Neural progenitor cell (in vitro differentiated cells): ENCODE measurements around the gene RPS16. TPM values are rescaled to one million over a fixed set of nuclear protein-coding genes. Genes with fewer than 3 reads are reported as not detected.

Experiments used
- DNase-seq: peaks from one replicate; pipeline ENCODE4 v3.0.0-alpha.2; 2016; ENCODE audit warnings: low spot score
- H2AFZ ChIP-seq: fragments of 200-600 bp; sonication (generic); replicated peaks from 2 replicates; pipeline ENCODE4 v1.6.1; 2016; ENCODE audit warnings: antibody characterized with exemption
- H3F3A ChIP-seq: fragments of 200-600 bp; sonication (generic); 2 replicates; pipeline ENCODE4 v1.6.1; 2016; ENCODE audit warnings: antibody characterized with exemption, low read depth
- H3K27ac ChIP-seq: fragments of 200-600 bp; sonication (generic); 2 replicates; pipeline ENCODE4 v1.5.1; 2016; ENCODE audit warnings: mild to moderate bottlenecking
- H3K27me3 ChIP-seq: fragments of 200-600 bp; sonication (generic); 2 replicates; pipeline ENCODE4 v1.6.1; 2016; ENCODE audit warnings: mild to moderate bottlenecking, moderate library complexity
- H3K36me3 ChIP-seq: fragments of 200-600 bp; sonication (generic); 2 replicates; pipeline ENCODE4 v1.5.1; 2016
- H3K4me1 ChIP-seq: fragments of 200-600 bp; sonication (generic); 2 replicates; pipeline ENCODE4 v1.6.1; 2016; ENCODE audit warnings: mixed run types
- H3K4me2 ChIP-seq: fragments of 200-600 bp; sonication (generic); 2 replicates; pipeline ENCODE4 v1.6.1; 2016
- H3K4me3 ChIP-seq: fragments of 200-600 bp; sonication (generic); 2 replicates; pipeline ENCODE4 v1.5.1; 2016
- H3K79me2 ChIP-seq: fragments of 200-600 bp; sonication (generic); 2 replicates; pipeline ENCODE4 v1.6.1; 2016; ENCODE audit warnings: low read depth
- H3K9ac ChIP-seq: fragments of 200-600 bp; sonication (generic); 2 replicates; pipeline ENCODE4 v1.6.1; 2016
- H3K9me3 ChIP-seq: fragments of 200-600 bp; sonication (generic); 2 replicates; pipeline ENCODE4 v1.5.1; 2016; ENCODE audit warnings: low read depth
- H4K20me1 ChIP-seq: fragments of 200-600 bp; sonication (generic); 2 replicates; pipeline ENCODE4 v1.6.1; 2016; ENCODE audit warnings: low read depth
- H3K27ac Mint-ChIP-seq: 3 replicates; pipeline ENCODE4 v1.8.0; 2021; ENCODE audit warnings: mixed read lengths
- H3K27me3 Mint-ChIP-seq: 2 replicates; pipeline ENCODE4 v1.8.0; 2022; ENCODE audit warnings: low read depth, mild to moderate bottlenecking, inconsistent platforms, moderate library complexity, mixed read lengths; ENCODE audit not compliant: insufficient read depth
- H3K36me3 Mint-ChIP-seq: 3 replicates; pipeline ENCODE4 v1.8.0; 2021; ENCODE audit warnings: mixed read lengths
- H3K4me1 Mint-ChIP-seq: 3 replicates; pipeline ENCODE4 v1.8.0; 2021; ENCODE audit warnings: mixed read lengths
- H3K4me3 Mint-ChIP-seq: 3 replicates; pipeline ENCODE4 v1.8.0; 2021; ENCODE audit warnings: mild to moderate bottlenecking, moderate library complexity, mixed read lengths
- H3K9me3 Mint-ChIP-seq: 3 replicates; pipeline ENCODE4 v1.8.0; 2020; ENCODE audit warnings: mixed read lengths
- EZH2 ChIP-seq: fragments of 200-600 bp; sonication (generic); IDR thresholded peaks from 2 replicates; pipeline ENCODE4 v1.6.1; 2017; ENCODE audit warnings: antibody characterized with exemption, mild to moderate bottlenecking, moderate library complexity
- EZH2phosphoT487 ChIP-seq: fragments of 200-600 bp; sonication (generic); IDR thresholded peaks from 2 replicates; pipeline ENCODE4 v1.6.1; 2017; ENCODE audit warnings: antibody characterized with exemption
- total RNA-seq: library from RNA; depleted of rRNA; stranded (reverse); fragments of >200 nt; gene quantifications from 2 replicates; pipeline ENCODE4 v1.2.3, GENCODE V29; 2015; ENCODE audit warnings: low replicate concordance
- TF ChIP-seq, protein P1 (sequence below): fragments of 200-600 bp; sonication (generic); IDR thresholded peaks from 2 replicates; pipeline ENCODE4 v1.5.1; 2017; ENCODE audit warnings: antibody characterized with exemption, mild to moderate bottlenecking

The RPS16 gene
- total RNA-seq, 1 donor from 2014 or later, result 94.8 TPM

DNA sequence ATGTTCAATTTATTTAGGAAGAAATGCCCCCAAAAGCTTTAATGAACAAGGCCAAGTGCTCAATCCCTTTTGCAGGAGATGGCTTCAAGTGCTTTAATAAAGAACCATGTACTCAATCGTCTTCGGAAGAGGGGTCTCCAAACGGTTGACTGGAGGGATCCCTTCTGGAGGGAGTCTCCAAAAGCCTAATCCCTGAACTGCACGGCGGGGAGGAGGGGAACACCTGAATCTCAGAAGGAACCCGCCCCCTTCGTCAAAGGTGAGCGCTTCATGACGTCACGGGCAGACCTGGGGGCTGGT is 45.3 kb downstream of the RPS16 start:
- Histone ChIP-seq H3K9me3 (no peaks in the 10 kb centered on the region), H3K4me3 (peak overlapping the region; percentile 98), H2AFZ (peak overlapping the region; percentile 70), H3K79me2 (peaks cover 32% of the 10 kb centered on the region), H3K4me2 (peak overlapping the region; percentile 82), H3F3A (peaks cover 32% of the 10 kb centered on the region), H3K27ac (no peak overlapping the region), H3K4me1 (peaks cover 5% of the 10 kb centered on the region), H3K27me3 (no peaks in the 10 kb centered on the region), H4K20me1 (peaks cover 14% of the 10 kb centered on the region), H3K9ac (peak overlapping the region; percentile 72), H3K36me3 (no peaks in the 10 kb centered on the region)
- H3K9me3 Mint-ChIP-seq, result no peaks in the 10 kb centered on the region
- peaks cover 8% of the 10 kb centered on the region for H3K27me3 Mint-ChIP-seq
- peaks cover 16% of the 10 kb centered on the region for H3K4me1 Mint-ChIP-seq
- H3K36me3 Mint-ChIP-seq, result peaks cover 30% of the 10 kb centered on the region
- TF ChIP-seq, protein P1, sequence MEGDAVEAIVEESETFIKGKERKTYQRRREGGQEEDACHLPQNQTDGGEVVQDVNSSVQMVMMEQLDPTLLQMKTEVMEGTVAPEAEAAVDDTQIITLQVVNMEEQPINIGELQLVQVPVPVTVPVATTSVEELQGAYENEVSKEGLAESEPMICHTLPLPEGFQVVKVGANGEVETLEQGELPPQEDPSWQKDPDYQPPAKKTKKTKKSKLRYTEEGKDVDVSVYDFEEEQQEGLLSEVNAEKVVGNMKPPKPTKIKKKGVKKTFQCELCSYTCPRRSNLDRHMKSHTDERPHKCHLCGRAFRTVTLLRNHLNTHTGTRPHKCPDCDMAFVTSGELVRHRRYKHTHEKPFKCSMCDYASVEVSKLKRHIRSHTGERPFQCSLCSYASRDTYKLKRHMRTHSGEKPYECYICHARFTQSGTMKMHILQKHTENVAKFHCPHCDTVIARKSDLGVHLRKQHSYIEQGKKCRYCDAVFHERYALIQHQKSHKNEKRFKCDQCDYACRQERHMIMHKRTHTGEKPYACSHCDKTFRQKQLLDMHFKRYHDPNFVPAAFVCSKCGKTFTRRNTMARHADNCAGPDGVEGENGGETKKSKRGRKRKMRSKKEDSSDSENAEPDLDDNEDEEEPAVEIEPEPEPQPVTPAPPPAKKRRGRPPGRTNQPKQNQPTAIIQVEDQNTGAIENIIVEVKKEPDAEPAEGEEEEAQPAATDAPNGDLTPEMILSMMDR, result no peak
- TF ChIP-seq EZH2phosphoT487 (no peak), EZH2 (no peak)
- peak overlapping the region; percentile 99 for H3K4me3 Mint-ChIP-seq
- no peak for DNase-seq
- peak overlapping the region; percentile 99 for H3K27ac Mint-ChIP-seq

DNA sequence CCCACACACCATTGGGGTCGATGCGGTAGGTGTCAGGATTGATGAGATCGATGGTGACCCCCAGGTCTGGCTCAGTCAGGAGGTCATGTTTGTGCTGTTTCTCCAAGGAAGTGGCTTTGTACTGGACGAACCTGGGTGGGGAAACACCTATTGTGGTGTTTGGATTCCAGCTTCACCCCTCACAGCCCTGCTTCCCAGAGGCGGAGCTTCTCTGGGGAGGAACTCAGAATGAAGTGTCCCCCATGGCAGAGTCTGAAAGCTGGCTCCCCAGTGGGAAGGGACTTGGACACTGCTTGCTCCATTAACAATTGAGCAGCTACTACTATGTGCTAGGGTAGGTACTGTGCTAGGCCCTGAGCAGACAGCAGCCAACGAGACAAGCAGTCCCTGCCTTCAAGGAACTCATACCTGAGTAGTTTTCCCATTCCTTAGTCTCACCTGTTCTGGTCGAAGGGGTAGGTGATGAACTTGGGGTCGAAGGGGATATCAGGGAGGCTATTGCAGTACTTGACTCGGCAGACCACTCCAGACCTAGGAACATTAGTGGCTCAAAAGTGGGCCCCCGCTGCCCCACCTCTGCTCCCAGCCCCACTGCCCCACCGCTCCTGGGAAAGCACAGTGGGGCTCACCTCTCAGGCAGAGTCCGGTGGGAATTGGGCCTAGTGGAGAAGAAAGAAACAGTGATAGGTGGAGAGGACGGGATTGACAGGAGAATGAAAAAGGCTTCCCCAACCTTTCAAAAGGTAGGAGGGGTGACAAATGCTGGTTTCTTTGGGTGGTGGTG is 45.9 kb downstream of the RPS16 start:
- Histone ChIP-seq H3K4me3 (peak overlapping the region; percentile 98), H4K20me1 (peaks cover 18% of the 10 kb centered on the region), H3K36me3 (no peaks in the 10 kb centered on the region), H3K4me1 (peaks cover 5% of the 10 kb centered on the region), H3K27me3 (no peaks in the 10 kb centered on the region), H3K79me2 (peaks cover 32% of the 10 kb centered on the region), H3F3A (peaks cover 38% of the 10 kb centered on the region), H3K27ac (no peak overlapping the region), H2AFZ (no peak overlapping the region), H3K9ac (peak overlapping the region; percentile 72), H3K9me3 (no peaks in the 10 kb centered on the region), H3K4me2 (peak overlapping the region; percentile 82)
- TF ChIP-seq EZH2phosphoT487, result no peak
- no peak for TF ChIP-seq EZH2
- TF ChIP-seq, protein P1, result no peak
- Mint-ChIP-seq H3K36me3 (peaks cover 27% of the 10 kb centered on the region), H3K27ac (peak overlapping the region; percentile 99), H3K9me3 (no peaks in the 10 kb centered on the region), H3K4me3 (peak overlapping the region; percentile 99), H3K27me3 (peaks cover 8% of the 10 kb centered on the region), H3K4me1 (peaks cover 16% of the 10 kb centered on the region)
- DNase-seq, result no peak

DNA sequence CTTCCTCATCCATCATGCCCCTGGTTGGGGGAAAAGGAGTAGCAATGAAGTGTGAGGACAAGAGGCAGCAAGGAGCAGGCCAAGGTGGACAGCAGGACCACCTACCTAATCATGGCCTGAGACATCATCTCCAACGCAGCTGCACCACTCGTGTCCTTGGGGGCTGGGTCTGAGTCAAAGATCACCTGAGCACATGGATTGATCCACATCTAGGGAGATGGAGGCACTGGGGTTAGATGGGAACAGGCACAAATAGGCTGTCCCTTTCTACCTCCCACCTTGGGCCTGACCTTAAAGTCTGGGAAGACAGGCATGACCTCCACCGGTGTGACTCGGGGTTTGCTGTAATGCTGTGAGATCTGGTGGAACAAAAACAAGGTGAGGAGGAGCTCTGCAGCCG is 47.1 kb downstream of the RPS16 start:
- Mint-ChIP-seq H3K36me3 (peaks cover 23% of the 10 kb centered on the region), H3K4me1 (peaks cover 16% of the 10 kb centered on the region), H3K27me3 (peaks cover 8% of the 10 kb centered on the region), H3K9me3 (no peaks in the 10 kb centered on the region), H3K27ac (no peak overlapping the region), H3K4me3 (peak overlapping the region; percentile 67)
- Histone ChIP-seq H3K27ac (no peak overlapping the region), H3K9ac (no peak overlapping the region), H3K4me1 (peaks cover 5% of the 10 kb centered on the region), H3K4me3 (no peak overlapping the region), H3F3A (peaks cover 38% of the 10 kb centered on the region), H3K27me3 (no peaks in the 10 kb centered on the region), H4K20me1 (peaks cover 20% of the 10 kb centered on the region), H3K79me2 (peaks cover 32% of the 10 kb centered on the region), H3K36me3 (no peaks in the 10 kb centered on the region), H3K9me3 (no peaks in the 10 kb centered on the region), H2AFZ (no peak overlapping the region), H3K4me2 (no peak overlapping the region)
- no peak for DNase-seq
- TF ChIP-seq EZH2phosphoT487 (no peak), EZH2 (no peak)
- TF ChIP-seq, protein P1, result no peak
